ENCODE results near the gene HGS. TPM values are rescaled to one million over a fixed set of nuclear protein-coding genes. Genes with fewer than 3 reads are reported as not detected.
"Not testable (repeated sequence)": the region's sequence is repeated elsewhere in the genome, so short reads cannot be mapped to it uniquely, and the experiment has no call there.

Gene HGS
- total RNA-seq, 2 donors from 2014 or later: 111 to 168 TPM

DNA sequence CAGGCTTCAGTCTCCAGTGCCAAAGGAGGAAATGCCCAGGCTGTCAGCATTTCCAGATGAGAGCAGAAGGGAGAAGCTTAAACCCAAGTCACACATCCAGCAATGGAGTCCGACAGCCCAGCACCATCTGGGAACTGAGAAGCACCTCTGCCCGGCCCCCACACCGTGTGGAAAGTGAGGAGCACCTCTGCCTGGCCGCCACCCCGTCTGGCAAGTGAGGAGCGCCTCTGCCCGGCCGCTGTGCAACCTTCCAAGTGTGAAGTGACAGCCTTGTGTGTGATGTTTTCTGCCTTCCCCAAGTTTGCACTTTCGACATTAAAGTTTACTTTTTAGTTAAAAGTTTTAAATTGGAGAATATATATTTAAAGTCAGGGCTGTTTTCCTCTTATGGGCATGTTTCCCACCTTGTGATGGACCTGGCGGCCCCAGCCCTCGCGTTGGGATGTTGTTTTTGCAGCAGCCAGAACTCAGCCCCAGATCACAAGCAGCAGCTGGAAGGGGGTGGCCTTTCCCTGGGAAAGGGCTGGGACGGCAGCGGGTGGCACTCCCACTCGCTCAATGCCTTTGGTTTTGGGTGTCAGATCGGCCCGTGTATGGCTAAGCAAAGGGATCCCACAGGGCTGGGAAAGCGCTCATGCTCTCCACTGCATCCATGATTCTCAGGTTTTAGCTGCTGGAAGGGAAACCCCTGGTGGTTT lies 10.1 kb upstream of the HGS start:
- Mint-ChIP-seq H3K27ac (no peak overlapping the region), H3K36me3 (peaks cover 5 to 22% of the 10 kb centered on the region in 2 donors), H3K9me3 (no peaks in the 10 kb centered on the region)
- DNase-seq (ENCODE audit: low spot score in 2 of 2) (no peak), ATAC-seq (peak in 1 of 2 donors; percentile 21)

- H3K27ac Mint-ChIP-seq, ATAC-seq, H3K9me3 Mint-ChIP-seq: not testable (repeated sequence)
- H3K36me3 Mint-ChIP-seq: peaks cover 0 to 14% of the 10 kb centered on the region in 2 donors
- DNase-seq (ENCODE audit: low spot score in 2 of 2): peak in 1 of 2 donors; percentile 29
Observed at GRCh38 chr17:81675515-81676221, 8.1 kb upstream of the HGS start.

DNA sequence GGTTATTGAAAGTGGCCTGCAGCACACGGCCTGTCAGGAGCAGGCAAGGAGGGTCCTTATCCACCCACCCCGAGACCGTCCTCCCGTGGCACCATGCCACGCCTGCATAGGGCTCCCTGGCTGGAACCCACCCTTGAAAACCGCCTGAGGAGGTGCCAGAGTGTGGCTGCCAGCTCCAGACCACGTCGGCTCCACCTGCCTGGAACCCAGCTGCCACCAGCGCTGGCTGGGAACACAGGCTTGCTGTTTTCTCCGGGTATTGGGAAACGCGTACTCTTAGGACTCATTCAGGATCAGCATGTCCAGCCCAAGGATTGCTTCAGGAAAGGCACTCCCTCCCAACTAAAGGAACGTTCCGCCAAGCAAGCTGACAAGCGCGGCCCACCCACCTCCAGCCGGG lies 6.9 kb upstream of the HGS start:
- Mint-ChIP-seq H3K36me3 (peaks cover 0 to 11% of the 10 kb centered on the region in 2 donors), H3K9me3 (no peaks in the 10 kb centered on the region), H3K27ac (no peak overlapping the region)
- DNase-seq (ENCODE audit: low spot score in 2 of 2): no peak
- no peak for ATAC-seq

- H3K9me3 Mint-ChIP-seq: no peaks in the 10 kb centered on the region
- ATAC-seq: no peak
- no peak for DNase-seq (ENCODE audit: low spot score in 2 of 2)
- H3K27ac Mint-ChIP-seq: no peak overlapping the region
- peaks cover 7 to 12% of the 10 kb centered on the region in 2 donors for H3K36me3 Mint-ChIP-seq
Observed at GRCh38 chr17:81680150-81680549, 3.7 kb upstream of the HGS start.

- Mint-ChIP-seq H3K9me3 (no peaks in the 10 kb centered on the region), H3K27ac (peak overlapping the region in 1 of 2 donors; percentile 55), H3K36me3 (peaks cover 7 to 16% of the 10 kb centered on the region in 2 donors)
- no peak for DNase-seq (ENCODE audit: low spot score in 2 of 2)
- ATAC-seq: no peak
Observed at GRCh38 chr17:81681672-81682071, 2.1 kb upstream of the HGS start.

DNA sequence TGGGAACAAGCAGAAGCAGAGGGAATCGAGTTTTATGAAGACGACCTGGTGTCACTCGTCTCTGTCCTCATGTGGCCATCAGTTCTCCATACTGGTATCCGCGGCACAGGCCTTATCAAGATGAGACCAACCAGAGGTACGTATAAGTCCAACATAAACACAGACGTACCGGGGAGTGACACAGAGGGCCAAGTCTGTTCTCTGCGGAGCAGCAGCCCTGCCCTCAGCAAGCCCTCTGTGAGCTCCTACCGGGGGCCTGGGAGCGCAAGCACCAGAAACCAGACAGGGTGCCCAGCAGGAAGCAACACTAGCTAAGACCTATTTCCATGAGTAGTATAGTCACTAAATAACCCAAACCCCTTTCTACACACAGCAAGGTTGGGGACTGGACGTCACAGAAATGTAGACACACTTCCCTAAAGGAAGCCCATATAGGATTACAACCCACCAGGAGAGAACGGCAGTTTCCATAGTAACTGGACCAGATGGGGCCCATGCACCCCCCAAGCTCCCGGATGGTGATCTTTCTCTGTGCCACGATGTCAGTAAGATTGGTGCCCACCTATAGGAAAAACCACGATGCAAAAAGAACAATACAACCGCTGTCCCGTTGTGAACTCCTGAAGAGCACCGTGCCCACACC lies 1.1 kb upstream of the HGS start:
- H3K36me3 Mint-ChIP-seq: peaks cover 7 to 23% of the 10 kb centered on the region in 2 donors
- no peak for ATAC-seq

DNA sequence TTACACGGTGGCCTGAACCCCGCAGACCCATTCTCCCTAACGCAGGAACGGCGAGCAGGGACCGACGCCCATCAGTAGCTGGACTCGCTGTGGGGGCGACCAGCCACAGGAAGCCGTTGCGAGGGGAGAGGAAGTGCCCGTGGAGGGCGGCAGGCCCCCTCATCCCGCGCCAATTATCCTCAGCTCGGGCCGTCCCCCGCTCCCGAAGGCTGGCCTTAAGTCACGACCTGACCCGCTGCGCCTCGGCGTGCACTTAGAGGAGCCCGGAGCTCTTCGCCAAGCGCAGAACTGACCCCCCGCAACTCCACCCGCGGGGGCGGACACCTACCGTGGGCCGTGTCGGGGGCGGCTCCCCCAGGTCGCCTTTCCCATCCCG lies 615 bp upstream of the HGS start:
- H3K36me3 Mint-ChIP-seq: peaks cover 7 to 23% of the 10 kb centered on the region in 2 donors
- ATAC-seq (peak; percentile 1 to 2), DNase-seq (ENCODE audit: low spot score in 2 of 2) (no peak)
- no peaks in the 10 kb centered on the region for H3K9me3 Mint-ChIP-seq
- H3K27ac Mint-ChIP-seq: peak overlapping the region; percentile 91 to 93

More for the DNA sequence above, 1.1 kb upstream of the HGS start:
- Mint-ChIP-seq H3K27ac (peak overlapping the region; percentile 91 to 93), H3K9me3 (no peaks in the 10 kb centered on the region)
- DNase-seq (ENCODE audit: low spot score in 2 of 2): no peak

GRCh38 chr17:81684442-81684911 lies 666 bp downstream of the HGS start:
- peaks cover 16 to 23% of the 10 kb centered on the region in 2 donors for H3K36me3 Mint-ChIP-seq

DNA sequence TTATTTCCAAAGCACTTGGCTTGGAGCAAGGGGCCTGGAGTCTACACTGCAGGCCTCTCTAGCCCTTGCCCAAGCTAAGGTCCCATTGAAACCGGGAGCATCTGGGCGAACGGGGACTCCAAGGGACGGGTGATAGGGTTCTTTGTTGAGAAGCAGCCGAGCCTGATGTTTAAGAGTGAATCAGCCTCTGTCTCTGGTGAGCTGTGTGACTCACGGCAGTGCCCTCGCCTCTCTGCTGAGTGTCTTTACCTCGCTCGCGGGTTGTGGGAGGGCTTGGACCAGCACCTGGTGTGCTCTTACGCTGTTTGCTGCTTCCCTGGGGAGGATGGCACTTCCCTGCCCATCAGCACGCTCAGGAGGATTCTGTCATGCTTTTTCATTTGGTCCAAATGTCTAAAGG lies 1.3 kb downstream of the HGS start:
- DNase-seq (ENCODE audit: low spot score in 2 of 2) (peak in 1 of 2 donors; percentile 41), ATAC-seq (peak; percentile 13 to 17)
- Mint-ChIP-seq H3K9me3 (no peaks in the 10 kb centered on the region), H3K27ac (peak overlapping the region; percentile 81 to 93), H3K36me3 (peaks cover 17 to 26% of the 10 kb centered on the region in 2 donors)

More at GRCh38 chr17:81684442-81684911, 666 bp downstream of the HGS start:
- ATAC-seq (peak in 1 of 2 donors; percentile 57), DNase-seq (ENCODE audit: low spot score in 2 of 2) (peak in 1 of 2 donors; percentile 26)
- Mint-ChIP-seq H3K27ac (peak overlapping the region; percentile 81 to 93), H3K9me3 (no peaks in the 10 kb centered on the region)

- Mint-ChIP-seq H3K36me3 (peaks cover 17 to 27% of the 10 kb centered on the region in 2 donors), H3K27ac (no peak overlapping the region), H3K9me3 (no peaks in the 10 kb centered on the region)
- no peak for ATAC-seq
- DNase-seq (ENCODE audit: low spot score in 2 of 2): no peak
Observed at GRCh38 chr17:81686614-81687013, 2.8 kb downstream of the HGS start.

- DNase-seq (ENCODE audit: low spot score in 2 of 2) (no peak), ATAC-seq (no peak)
- Mint-ChIP-seq H3K9me3 (no peaks in the 10 kb centered on the region), H3K27ac (no peak overlapping the region), H3K36me3 (peaks cover 17 to 27% of the 10 kb centered on the region in 2 donors)
Observed at GRCh38 chr17:81687770-81688541, 4.1 kb downstream of the HGS start.

- Mint-ChIP-seq H3K36me3 (peaks cover 17 to 25% of the 10 kb centered on the region in 2 donors), H3K9me3 (no peaks in the 10 kb centered on the region), H3K27ac (peak overlapping the region in 1 of 2 donors; percentile 72)
- ATAC-seq (no peak), DNase-seq (ENCODE audit: low spot score in 2 of 2) (no peak)
Observed at GRCh38 chr17:81688616-81689015, 4.8 kb downstream of the HGS start.

GRCh38 chr17:81690066-81690465 lies 6.3 kb downstream of the HGS start:
- peak overlapping the region in 1 of 2 donors; percentile 47 for H3K27ac Mint-ChIP-seq
- DNase-seq (ENCODE audit: low spot score in 2 of 2): no peak
- H3K36me3 Mint-ChIP-seq: peaks cover 10 to 15% of the 10 kb centered on the region in 2 donors
- no peaks in the 10 kb centered on the region for H3K9me3 Mint-ChIP-seq
- no peak for ATAC-seq

DNA sequence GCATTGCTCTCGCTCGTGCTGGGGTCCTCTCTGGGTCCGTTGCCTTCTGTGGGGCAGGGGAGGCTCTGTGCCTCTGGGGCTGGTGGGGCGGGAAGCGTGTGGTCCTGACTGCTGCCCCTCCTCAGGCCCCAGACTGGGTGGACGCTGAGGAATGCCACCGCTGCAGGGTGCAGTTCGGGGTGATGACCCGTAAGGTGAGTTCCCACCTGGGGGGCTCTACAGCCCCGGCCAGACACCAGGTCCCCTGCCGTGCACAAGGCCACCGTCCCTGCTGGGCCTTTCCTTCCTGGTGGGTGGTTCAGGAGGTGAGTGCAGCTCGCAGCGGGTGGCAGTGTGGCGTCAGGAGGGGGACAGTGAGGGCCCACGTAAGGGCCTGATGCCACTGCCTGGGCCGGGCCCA lies 6.7 kb downstream of the HGS start:
- Mint-ChIP-seq H3K9me3 (no peaks in the 10 kb centered on the region), H3K36me3 (peaks cover 10 to 15% of the 10 kb centered on the region in 2 donors), H3K27ac (peak overlapping the region in 1 of 2 donors; percentile 47)
- ATAC-seq (no peak), DNase-seq (ENCODE audit: low spot score in 2 of 2) (no peak)

GRCh38 chr17:81691196-81691595 lies 7.4 kb downstream of the HGS start:
- DNase-seq (ENCODE audit: low spot score in 2 of 2): no peak
- no peak for ATAC-seq
- H3K36me3 Mint-ChIP-seq: peaks cover 10 to 14% of the 10 kb centered on the region in 2 donors
- H3K27ac Mint-ChIP-seq: no peak overlapping the region
- H3K9me3 Mint-ChIP-seq: no peaks in the 10 kb centered on the region

DNA sequence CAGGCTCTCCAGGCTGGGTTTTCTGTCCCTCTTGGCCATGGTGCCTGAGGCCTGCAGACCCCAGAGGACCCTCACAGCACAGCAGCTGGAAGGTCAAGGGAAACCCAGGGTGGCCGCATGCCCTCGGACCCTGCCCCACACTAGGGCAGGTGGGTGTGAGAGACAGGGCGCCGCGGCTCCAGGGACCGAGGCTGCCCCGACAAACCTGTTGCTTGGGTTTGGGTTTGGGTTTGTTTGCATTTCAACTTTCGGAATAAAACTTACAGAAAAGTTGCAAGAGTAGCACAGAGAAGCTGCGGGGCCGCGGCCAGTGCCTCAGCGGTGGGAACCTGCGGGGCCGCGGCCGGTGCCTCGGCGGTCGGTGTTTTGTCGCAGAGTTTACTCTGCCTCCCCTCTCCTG lies 7.8 kb downstream of the HGS start:
- Mint-ChIP-seq H3K9me3 (no peaks in the 10 kb centered on the region), H3K36me3 (peaks cover 10 to 11% of the 10 kb centered on the region in 2 donors), H3K27ac (no peak overlapping the region)
- DNase-seq (ENCODE audit: low spot score in 2 of 2) (no peak), ATAC-seq (no peak)

Measured in activated naive CD4-positive, alpha-beta T cell treated with anti-CD3 and anti-CD28 coated beads, Interleukin-2, amount 50 U/mL, for 72 hours (primary cell).